GM12892 (cell line): ENCODE data around the gene TVP23C.
"Not testable (repeated sequence)": the region's sequence is repeated elsewhere in the genome, so short reads cannot be mapped to it uniquely, and the experiment has no call there.

Experiments used
- POLR2A ChIP-seq: IDR thresholded peaks from 2 replicates; pipeline ENCODE4 v1.6.1; 2011; ENCODE audit warnings: low read depth, low read length, control low read depth
- POLR2AphosphoS5 ChIP-seq: IDR thresholded peaks from 2 replicates; pipeline ENCODE4 v1.6.1; 2011; ENCODE audit warnings: low read depth, low read length, control low read depth

GRCh38 chr17:15558403-15559105 lies 4.7 kb downstream of the TVP23C start:
- not testable (repeated sequence) for TF ChIP-seq POLR2A, POLR2AphosphoS5
